Measurements from ENCODE around the gene GABRP.

- TF ChIP-seq YY1 (IDR thresholded peaks at IDR 0.05; ENCODE audit: insufficient read depth, insufficient read length) (no peak), ZNF274 (IDR thresholded peaks at IDR 0.05; ENCODE audit: low read depth, low read length) (no peak)
Measured at GRCh38 chr5:170809551-170809950, 26.0 kb downstream of the GABRP start.
